SK-N-SH treated with all-trans-retinoic acid at 6 μM for 48 hours (cell line): Measurements from ENCODE around the gene DNMT3A.

ENCODE experiments used
- ATAC-seq: fragments of 200-7000 bp; cut with Tn5 transposase; 3 replicates; pipeline ENCODE4 v1.9.1; 2020; ENCODE audit warnings: mild to moderate bottlenecking, moderate library complexity
- BACH2 ChIP-seq: fragments of 250-450 bp; sonication (Bioruptor Pico); IDR thresholded peaks from 2 replicates; pipeline ENCODE4 v1.9.0; 2021; ENCODE audit warnings: mild to moderate bottlenecking, borderline replicate concordance
- CREB5 ChIP-seq: fragments of 250-450 bp; sonication (Bioruptor Pico); IDR thresholded peaks from 2 replicates; pipeline ENCODE4 v1.5.1; 2020; ENCODE audit warnings: low read depth, mild to moderate bottlenecking, moderate library complexity
- CSDC2 ChIP-seq: fragments of 250-450 bp; sonication (Bioruptor Pico); IDR thresholded peaks from 2 replicates; pipeline ENCODE4 v1.5.0; 2020; ENCODE audit warnings: mild to moderate bottlenecking, moderate library complexity
- CSRNP3 ChIP-seq: fragments of 250-450 bp; sonication (Bioruptor Pico); IDR thresholded peaks from 2 replicates; pipeline ENCODE4 v1.5.1; 2021; ENCODE audit warnings: mild to moderate bottlenecking, moderate library complexity
- ESRRG ChIP-seq: fragments of 250-450 bp; sonication (Bioruptor Pico); IDR thresholded peaks from 2 replicates; pipeline ENCODE4 v1.6.1; 2021; ENCODE audit warnings: mild to moderate bottlenecking
- GLIS3 ChIP-seq: fragments of 250-450 bp; sonication (Bioruptor Pico); IDR thresholded peaks from 2 replicates; pipeline ENCODE4 v1.5.0; 2020; ENCODE audit warnings: mild to moderate bottlenecking, moderate library complexity
- ISL1 ChIP-seq: fragments of 250-450 bp; sonication (Bioruptor Pico); IDR thresholded peaks from 2 replicates; pipeline ENCODE4 v2.1.2; 2022; ENCODE audit warnings: mild to moderate bottlenecking, moderate library complexity
- PPARA ChIP-seq: fragments of 250-450 bp; sonication (Bioruptor Pico); IDR thresholded peaks from 2 replicates; pipeline ENCODE4 v1.5.0; 2020; ENCODE audit warnings: mild to moderate bottlenecking, borderline replicate concordance
- RARB ChIP-seq: fragments of 250-450 bp; sonication (Bioruptor Pico); IDR thresholded peaks from 2 replicates; pipeline ENCODE4 v1.8.0; 2021; ENCODE audit warnings: mild to moderate bottlenecking, moderate library complexity
- SNAI2 ChIP-seq: fragments of 250-450 bp; sonication (Bioruptor Pico); IDR thresholded peaks from 2 replicates; pipeline ENCODE4 v1.5.0; 2020; ENCODE audit warnings: mild to moderate bottlenecking, moderate library complexity
- TCF4 ChIP-seq: fragments of 250-450 bp; sonication (Bioruptor Pico); IDR thresholded peaks from 2 replicates; pipeline ENCODE4 v1.8.0; 2021; ENCODE audit warnings: mild to moderate bottlenecking, moderate library complexity, borderline replicate concordance
- TOX ChIP-seq: fragments of 250-450 bp; sonication (Bioruptor Pico); IDR thresholded peaks from 2 replicates; pipeline ENCODE4 v1.8.0; 2021; ENCODE audit warnings: mild to moderate bottlenecking, moderate library complexity, borderline replicate concordance
- TSHZ2 ChIP-seq: fragments of 250-450 bp; sonication (Bioruptor Pico); IDR thresholded peaks from 2 replicates; pipeline ENCODE4 v1.5.0; 2020; ENCODE audit warnings: mild to moderate bottlenecking, moderate library complexity
- ZC3H10 ChIP-seq: fragments of 250-450 bp; sonication (Bioruptor Pico); IDR thresholded peaks from 2 replicates; pipeline ENCODE4 v1.5.1; 2021; ENCODE audit warnings: mild to moderate bottlenecking, moderate library complexity
- ZFP3 ChIP-seq: fragments of 250-450 bp; sonication (Bioruptor Pico); IDR thresholded peaks from 2 replicates; pipeline ENCODE4 v1.5.0; 2020; ENCODE audit warnings: mild to moderate bottlenecking, moderate library complexity
- ZFP30 ChIP-seq: fragments of 450-650 bp; formaldehyde crosslinking; IDR thresholded peaks from 2 replicates; pipeline ENCODE4 v1.5.0; 2022; ENCODE audit warnings: mild to moderate bottlenecking, moderate library complexity
- ZNF70 ChIP-seq: fragments of 450-650 bp; formaldehyde crosslinking; IDR thresholded peaks from 2 replicates; pipeline ENCODE4 v1.5.0; 2020; ENCODE audit warnings: mild to moderate bottlenecking, moderate library complexity
- TF ChIP-seq, protein P1 (sequence below): fragments of 250-450 bp; sonication (Bioruptor Pico); IDR thresholded peaks from 2 replicates; pipeline ENCODE4 v1.8.0; 2021; ENCODE audit warnings: low read depth, mild to moderate bottlenecking, moderate library complexity, borderline replicate concordance

DNMT3A gene

GRCh38 chr2:25251071-25251421, 90.7 kb downstream of the DNMT3A start (continued):
- TF ChIP-seq CREB5 (no peak), RARB (CRISPR knock-in tag) (no peak), ISL1 (CRISPR knock-in tag) (no peak)
- TF ChIP-seq, all 23 proteins: peak for 0

GRCh38 chr2:25250331-25251070, 91.2 kb downstream of the DNMT3A start:
- ATAC-seq: no peak
- TF ChIP-seq GLIS3 (CRISPR knock-in tag): no peak
- no peak for TF ChIP-seq CREB5
- no peak for TF ChIP-seq RARB (CRISPR knock-in tag)
- no peak for TF ChIP-seq TSHZ2 (CRISPR knock-in tag)
- no peak for TF ChIP-seq TOX (CRISPR knock-in tag)

- TF ChIP-seq TOX (CRISPR knock-in tag) (no peak), CREB5 (no peak), ZFP30 (CRISPR knock-in tag) (no peak), ESRRG (CRISPR knock-in tag) (no peak), TCF4 (CRISPR knock-in tag) (no peak), CSRNP3 (CRISPR knock-in tag) (no peak), ZNF70 (no peak)
- no peak for ATAC-seq
These were observed 91.9 kb downstream of the DNMT3A start for GRCh38 chr2:25249785-25250184.

DNA sequence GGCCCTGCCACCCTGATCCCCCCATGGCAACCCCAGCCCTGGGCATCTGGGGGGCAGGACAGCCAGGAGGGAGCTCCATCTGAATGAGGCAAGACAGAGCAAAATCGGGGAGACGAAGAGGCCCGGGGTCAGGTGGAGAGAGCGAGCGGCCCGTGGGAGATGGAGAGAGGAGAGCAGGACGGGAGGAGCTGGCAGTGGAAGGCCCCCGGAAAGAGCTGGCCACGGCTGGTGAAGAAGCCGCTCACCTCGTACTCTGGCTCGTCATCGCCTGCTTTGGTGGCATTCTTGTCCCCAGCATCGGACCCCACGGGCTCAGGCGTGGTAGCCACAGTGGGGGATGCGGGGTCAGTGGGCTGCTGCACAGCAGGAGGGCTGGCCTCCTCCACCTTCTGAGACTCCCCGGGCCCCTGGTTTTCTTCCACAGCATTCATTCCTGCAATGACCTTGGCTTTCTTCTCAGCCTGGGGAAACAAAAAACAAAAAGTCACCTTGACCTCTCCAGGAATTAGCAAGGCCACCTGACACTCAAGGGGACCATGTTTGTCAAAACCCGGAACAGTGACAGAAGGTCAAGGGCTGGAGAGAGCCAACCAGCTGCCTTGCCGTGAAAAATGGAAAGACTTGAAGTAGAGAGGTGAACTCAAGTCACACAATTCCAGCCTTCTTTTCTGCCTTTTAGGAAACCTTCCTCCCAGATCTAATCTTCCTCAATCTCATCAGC, 93.8 kb downstream of the DNMT3A start:
- no peak for ATAC-seq
- TF ChIP-seq ESRRG (CRISPR knock-in tag): no peak
- no peak for TF ChIP-seq TSHZ2 (CRISPR knock-in tag)
- no peak for TF ChIP-seq ZC3H10 (CRISPR knock-in tag)
- TF ChIP-seq ZFP3: no peak
- no peak for TF ChIP-seq ZNF70
- no peak for TF ChIP-seq BACH2 (CRISPR knock-in tag)
- TF ChIP-seq SNAI2 (CRISPR knock-in tag): no peak
- no peak for TF ChIP-seq ZFP30 (CRISPR knock-in tag)
- TF ChIP-seq, protein P1, sequence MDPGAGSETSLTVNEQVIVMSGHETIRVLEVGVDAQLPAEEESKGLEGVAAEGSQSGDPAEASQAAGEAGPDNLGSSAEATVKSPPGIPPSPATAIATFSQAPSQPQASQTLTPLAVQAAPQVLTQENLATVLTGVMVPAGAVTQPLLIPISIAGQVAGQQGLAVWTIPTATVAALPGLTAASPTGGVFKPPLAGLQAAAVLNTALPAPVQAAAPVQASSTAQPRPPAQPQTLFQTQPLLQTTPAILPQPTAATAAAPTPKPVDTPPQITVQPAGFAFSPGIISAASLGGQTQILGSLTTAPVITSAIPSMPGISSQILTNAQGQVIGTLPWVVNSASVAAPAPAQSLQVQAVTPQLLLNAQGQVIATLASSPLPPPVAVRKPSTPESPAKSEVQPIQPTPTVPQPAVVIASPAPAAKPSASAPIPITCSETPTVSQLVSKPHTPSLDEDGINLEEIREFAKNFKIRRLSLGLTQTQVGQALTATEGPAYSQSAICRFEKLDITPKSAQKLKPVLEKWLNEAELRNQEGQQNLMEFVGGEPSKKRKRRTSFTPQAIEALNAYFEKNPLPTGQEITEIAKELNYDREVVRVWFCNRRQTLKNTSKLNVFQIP (CRISPR knock-in tag): no peak
- TF ChIP-seq CSDC2: no peak
- TF ChIP-seq TOX (CRISPR knock-in tag): no peak
- no peak for TF ChIP-seq PPARA (CRISPR knock-in tag)
